Occipital lobe (tissue), 2 donors: Measurements from ENCODE around the gene KDM7A. TPM values are rescaled to one million over a fixed set of nuclear protein-coding genes. Genes with fewer than 3 reads are reported as not detected.

ENCODE experiments used
- DNase-seq: peaks from one replicate; lab custom pipeline; 2025; lab: John Stamatoyannopoulos, UW
- total RNA-seq: library from RNA; depleted of rRNA; stranded (reverse); fragments of >200 nt; gene quantifications from one replicate; pipeline ENCODE4 v1.2.3, GENCODE V29; 2014

KDM7A gene
- total RNA-seq, 1 donor from 2014 or later: 18.6 TPM

DNA sequence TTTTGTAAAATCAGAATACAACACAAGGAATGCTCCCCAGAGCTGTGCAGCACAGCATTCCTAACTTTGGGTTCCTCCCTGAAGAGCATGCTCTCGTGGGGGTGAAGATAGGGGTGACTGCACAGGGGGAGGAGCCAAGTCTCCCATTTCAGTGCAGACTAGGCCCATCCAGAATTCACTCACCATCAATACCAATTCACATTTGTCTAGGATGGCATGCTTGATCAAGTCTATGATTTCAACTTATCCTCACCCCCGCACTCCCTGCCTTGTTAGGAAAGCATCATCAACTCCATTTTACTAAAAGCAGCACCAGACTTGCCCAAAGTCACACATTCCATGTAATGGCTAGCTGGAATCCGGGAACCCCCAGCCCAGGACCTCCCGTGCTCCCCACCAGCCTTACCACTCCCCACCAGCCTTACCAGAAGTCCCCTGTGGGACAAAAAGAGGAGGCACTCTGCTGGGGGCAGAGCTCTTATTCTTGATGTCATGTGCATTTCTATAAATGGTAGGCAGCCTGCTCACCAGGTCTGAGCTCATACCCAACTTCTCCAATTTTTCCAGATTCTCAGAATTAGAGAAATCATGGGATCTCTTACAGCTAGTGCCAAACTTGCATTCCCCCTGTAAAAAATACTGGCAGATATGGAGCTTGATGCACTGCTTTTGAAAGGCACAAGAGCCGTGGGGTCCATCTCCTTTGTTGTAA lies 120.2 kb downstream of the KDM7A start:
- DNase-seq: no peak

GRCh38 chr7:140055833-140056232 lies 121.0 kb downstream of the KDM7A start:
- no peak for DNase-seq

GRCh38 chr7:140054751-140055150 lies 122.0 kb downstream of the KDM7A start:
- no peak for DNase-seq

- no peak for DNase-seq
Observed at GRCh38 chr7:140053812-140054539, 122.8 kb downstream of the KDM7A start.

GRCh38 chr7:140051820-140052219 lies 125.0 kb downstream of the KDM7A start:
- no peak for DNase-seq

GRCh38 chr7:140050100-140050499 lies 126.7 kb downstream of the KDM7A start:
- no peak for DNase-seq

DNA sequence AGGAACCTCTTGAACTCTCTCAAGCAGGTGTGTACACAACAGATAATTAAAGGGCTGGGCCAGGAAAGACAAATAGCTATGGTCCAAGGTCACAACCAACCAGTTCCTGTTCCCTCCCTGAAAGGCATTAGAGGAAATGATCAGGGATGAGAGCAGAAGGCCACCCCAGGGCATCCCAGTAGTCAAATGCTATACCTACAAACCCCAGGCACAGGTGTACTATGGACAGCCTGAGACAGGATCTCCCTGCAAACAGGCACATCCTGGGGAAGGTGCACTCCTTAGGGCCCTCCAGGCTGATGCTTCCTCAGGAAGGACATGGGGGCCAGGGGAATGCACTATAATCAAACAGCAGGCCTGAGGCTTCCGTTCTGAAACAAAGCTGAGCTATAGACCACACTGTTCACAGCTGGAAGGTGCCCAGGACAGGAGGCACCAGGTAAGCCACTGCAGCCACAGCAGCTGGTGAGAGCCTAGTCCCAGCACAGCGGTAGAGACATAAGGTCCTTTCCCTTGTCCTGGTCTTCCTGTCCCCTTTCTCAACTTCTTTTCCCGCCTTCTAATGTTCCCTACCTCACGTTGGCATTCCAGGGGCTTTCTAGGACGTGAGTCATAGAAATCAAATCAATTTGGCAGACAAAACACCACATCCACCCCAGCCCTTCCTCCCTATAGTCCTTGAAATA lies 127.3 kb downstream of the KDM7A start:
- DNase-seq: no peak

DNA sequence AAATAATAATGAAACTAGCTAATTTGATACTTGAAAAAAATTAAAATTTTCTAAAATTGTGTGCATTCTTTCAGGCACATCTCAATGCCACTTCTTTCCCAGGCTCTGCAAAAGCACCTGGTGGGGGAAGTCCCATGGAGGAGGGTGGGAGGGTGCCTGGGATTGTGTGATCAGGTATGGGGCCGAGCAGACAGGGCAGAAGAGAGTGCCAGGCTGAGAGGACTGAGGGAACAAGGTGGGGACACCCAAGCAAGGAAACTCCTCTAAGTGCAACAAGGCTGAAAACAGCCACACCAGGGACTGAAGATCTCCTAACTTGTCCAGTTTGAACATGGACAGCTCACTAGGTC lies 127.8 kb downstream of the KDM7A start:
- DNase-seq: no peak

GRCh38 chr7:140048138-140048537 lies 128.6 kb downstream of the KDM7A start:
- DNase-seq: no peak

- DNase-seq: no peak
Observed at GRCh38 chr7:140047197-140047596, 129.6 kb downstream of the KDM7A start.

DNA sequence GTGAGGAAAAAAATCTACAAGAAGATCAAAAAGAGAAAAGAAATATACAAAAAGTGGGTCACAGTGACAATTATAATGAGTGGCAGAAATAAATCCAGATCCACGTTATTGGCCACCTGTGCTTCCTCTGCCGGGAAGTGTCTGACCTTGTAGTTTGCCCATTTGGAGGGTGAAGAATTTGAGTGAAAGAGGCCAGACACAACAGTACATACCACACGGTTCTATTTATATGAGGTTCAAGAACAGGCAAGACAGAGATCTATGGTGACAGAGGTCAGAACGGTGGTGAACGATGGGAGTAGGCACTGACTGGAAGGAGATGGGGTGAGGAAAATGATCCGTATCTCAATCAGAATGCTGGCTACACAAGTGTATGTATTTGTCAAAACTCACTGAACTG lies 131.1 kb downstream of the KDM7A start:
- no peak for DNase-seq

DNA sequence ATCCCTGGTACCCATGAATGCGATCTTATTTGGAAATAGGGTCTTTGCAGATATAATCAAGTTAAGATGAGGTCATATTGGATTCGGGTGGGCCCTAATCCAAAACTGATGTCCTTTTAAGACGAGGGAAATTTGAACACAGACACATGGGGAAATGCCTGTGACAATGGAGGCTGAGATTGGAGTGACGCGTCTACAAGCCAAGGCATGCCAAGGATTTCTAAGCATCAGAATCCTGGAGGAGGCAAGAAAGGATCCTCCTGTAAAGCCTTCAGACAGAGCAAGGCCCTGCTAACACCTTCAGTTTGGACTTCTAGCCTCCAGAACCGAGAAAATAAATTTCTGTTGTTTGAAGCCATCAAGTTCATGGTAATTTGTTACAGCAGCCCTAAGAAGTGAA lies 132.5 kb downstream of the KDM7A start:
- no peak for DNase-seq

DNA sequence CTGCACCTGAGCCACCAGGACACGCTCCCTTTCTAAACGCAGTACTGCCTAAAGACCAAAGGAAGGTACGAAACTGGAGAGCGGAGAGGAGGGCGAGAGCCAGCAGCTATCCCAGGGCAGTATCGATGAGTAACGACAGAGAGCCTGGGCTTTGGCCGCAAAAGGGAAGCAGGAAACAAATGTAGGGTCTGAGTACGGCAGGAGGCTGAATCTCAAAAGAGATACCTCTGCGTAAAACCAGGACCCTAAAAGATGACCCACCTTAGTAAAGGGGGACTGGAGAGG lies 134.5 kb downstream of the KDM7A start:
- no peak for DNase-seq

- no peak for DNase-seq
Observed at GRCh38 chr7:140041659-140042385, 135.0 kb downstream of the KDM7A start.

DNA sequence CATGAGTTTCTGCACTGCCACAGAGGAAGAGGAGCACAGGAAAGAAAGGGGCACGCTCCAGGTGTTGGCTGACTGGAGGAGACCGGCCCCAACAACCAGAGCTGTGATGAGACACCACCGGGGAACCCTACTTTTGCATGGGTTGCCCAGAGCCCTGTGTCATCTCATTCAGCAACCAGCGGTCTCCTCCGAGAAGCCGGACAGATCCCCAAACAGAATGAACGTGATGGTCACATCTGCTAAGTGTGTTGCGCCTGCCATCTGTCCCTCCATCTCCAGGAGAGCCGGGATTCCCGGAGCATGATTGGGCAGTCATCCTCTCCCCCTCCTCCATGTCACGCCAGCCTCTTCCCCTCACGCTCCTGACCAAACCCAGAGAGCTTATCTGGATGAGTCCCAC lies 136.9 kb downstream of the KDM7A start:
- no peak for DNase-seq

DNA sequence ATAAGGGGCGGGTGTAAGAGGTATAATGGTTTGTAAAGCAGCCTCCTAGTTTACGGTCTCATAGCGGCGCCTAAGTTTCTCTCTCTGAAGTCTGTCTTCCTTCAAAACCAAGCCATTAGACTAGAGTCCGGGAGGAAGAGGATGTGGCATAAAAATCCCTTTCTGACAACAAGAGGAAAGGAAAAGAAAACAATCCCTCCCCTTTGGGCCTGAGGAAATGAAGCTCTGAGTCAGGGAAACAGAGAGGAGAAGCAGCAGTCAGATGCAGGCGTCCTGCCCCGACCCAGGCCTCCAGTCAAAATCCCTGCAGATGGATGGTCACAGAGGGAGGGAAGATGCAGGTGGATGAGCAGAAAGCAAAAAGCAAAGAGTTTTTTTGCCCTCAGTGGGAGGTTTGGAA lies 137.7 kb downstream of the KDM7A start:
- DNase-seq: no peak

DNA sequence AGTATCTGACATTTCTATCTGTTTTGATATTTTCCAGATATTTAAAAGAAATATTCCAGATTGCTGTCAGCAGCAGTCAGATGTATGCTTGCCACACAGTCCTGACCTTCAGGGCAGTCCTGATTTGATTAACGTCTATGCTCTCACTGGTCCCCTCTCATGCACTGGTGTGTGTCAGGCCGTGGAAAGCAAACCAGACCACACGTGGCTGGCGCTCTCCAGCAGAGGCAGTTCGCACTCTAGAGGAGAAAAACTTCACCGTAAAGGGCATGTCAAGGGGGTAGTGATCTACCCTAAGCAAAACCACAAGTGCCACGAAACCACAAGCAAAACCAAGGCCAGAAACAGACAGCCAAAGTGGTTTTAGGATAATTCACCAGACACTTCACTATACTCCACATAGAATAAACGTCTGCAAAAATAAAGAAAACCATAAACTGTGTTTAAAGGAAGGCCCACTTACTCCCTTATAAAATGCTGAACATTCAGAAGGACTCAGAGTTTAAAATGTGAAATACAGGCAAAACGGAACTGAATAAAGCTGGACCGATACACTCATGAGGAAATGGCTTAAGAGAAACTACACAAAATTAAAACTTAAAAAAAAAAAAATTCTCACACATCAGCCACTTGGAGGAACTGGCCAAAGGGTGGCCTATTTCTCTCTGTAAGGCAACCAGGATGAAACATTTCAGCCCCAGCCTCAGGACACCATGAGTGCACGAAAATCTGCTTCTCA lies 140.4 kb downstream of the KDM7A start:
- DNase-seq: no peak

- no peak for DNase-seq
Observed at GRCh38 chr7:140035400-140036223, 141.2 kb downstream of the KDM7A start.
